ENCODE measurements around the gene PSMA6.
"Not testable (repeated sequence)": the region's sequence is repeated elsewhere in the genome, so short reads cannot be mapped to it uniquely, and the experiment has no call there.

Gene PSMA6

DNA sequence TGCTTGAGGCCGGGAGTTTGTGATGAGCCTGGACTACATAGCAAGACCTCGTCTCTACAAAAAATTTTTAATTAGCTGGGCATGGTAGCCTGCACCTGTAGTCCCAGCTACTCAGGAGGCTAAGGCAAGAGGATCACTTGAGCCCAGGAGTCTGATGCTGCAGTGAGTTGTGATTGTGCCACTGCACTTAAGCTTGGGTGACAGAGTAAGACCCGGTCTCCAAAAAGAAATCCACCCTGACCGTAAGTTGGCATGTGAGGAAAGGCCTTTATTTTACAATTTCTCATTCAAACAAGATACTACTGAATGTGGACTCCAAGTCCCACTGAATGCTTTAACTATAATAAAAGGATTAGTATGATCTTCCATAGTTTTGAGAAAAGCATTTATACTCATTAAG lies 27.3 kb downstream of the PSMA6 start:
- DNase-seq (ENCODE audit: low read depth in 1 of 2, low spot score in 1 of 2), result no peak

DNA sequence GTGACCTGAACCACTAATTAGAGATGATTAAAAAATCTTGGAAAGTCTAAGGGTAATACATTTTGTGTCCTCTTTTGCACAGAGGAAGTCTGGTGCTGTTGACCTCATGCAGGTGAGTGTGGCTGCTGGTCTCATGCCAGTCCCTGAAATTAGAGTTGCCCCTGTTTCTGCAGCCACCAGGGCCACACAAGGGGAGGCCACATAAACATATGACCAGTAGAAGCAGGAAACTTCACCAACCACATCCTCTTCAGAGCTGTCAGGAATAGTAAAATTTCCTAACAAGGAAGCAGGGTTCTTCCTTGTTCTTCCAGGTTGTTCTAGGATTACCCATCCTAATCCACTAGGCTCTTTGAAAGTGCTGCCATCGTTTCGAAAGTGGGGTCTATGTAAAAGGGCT lies 28.3 kb downstream of the PSMA6 start:
- no peak for DNase-seq (ENCODE audit: low read depth in 1 of 2, low spot score in 1 of 2)

DNA sequence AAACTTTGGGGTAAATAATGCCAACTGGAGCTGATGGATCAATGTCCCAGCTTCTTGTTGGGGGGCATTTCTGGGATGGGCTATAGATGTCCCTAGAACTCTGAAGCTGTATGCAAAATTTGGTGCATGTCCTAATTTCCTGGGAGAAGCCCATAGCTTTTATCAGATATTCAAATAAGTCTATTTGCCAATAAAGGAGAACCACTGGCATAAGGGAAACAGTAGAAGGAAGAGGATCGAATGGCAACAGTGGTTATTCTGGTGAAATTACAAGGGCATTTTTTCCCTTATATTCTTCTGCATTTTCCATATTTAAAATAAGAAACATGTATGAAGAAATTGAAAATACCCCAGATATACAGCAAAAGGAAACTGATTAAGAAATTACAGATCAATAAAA lies 34.2 kb downstream of the PSMA6 start:
- no peak for DNase-seq (ENCODE audit: low read depth in 1 of 2, low spot score in 1 of 2)

DNA sequence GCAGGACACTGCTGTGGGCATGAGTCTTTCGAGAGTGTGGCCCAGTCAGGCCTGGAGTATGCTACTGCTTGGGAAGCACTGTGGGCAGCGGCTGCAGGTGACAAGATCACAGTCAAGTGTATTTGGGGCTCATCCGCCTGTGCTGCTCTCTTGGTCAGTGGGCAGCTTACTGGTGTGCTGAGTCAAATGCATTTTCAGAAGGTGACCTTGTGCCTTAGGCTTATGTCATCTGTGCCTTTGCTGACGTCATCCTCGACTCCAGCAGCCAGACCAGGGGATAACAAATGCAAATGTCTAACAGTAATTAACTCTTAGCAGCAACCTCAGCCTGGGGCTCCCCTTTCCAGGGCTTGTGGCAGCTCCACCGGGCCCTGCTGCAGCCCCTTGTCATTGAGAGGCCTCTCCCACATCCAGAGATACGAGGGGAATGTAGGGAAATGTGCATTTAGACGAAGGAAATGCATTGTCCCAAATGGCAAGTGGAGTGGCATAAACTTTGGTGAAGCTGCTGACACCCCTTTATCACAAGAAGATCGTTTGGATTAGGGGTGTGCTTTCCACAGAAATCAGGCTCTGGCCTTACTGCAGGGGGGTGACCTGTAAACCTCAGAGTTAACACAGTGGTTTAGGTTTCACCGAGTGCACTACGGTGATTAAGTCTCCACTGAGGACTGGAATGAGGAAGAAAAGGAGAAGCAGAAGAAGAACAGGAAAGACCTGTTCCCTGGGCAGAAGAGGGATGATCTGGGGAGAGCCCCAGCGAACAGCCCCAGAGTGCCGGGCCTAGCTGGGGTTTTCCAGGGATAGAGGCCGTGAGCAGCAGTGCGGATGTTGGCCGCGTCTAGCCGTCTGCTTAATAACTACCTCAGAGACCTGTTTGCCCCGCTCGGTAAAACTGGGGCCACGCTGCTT lies 39.7 kb downstream of the PSMA6 start:
- no peak for DNase-seq (ENCODE audit: low read depth in 1 of 2, low spot score in 1 of 2)

DNA sequence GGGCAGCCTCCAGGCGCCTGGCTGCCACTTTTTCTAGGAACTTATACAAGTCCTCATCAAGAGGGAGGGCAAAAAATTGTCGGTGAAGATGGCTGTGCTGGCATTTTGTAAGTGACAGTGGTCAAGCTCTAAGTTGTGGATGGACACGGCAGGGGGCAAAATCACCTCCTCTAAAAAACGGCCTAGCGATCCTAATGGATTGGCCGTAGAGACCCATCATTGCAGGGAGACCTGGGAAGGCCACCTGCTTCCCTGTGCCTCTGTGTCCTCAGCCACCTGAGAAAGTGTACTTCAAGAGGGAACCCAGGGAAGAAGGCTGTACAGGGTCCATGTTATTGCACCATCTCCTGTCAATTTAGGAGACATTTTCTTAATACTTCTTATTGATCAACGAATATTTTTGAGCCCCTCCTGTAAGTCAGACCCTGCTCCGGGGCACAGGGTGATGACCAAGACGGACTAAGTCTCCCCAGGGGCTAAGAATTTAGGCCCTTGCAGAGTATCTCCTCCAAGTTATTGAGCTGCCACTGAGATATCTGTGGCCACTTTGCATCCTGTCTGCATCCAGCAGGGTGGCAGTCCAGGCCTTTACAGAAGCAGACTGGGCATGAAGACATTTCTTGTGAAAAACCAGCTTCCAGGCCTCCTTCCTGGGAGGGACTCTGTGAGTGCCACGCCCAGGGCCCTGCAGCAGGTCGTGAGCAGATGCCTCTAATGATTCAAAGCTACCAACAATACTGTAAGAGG lies 40.5 kb downstream of the PSMA6 start:
- DNase-seq (ENCODE audit: low read depth in 1 of 2, low spot score in 1 of 2), result peak in 1 of 2 donors; percentile 42

DNA sequence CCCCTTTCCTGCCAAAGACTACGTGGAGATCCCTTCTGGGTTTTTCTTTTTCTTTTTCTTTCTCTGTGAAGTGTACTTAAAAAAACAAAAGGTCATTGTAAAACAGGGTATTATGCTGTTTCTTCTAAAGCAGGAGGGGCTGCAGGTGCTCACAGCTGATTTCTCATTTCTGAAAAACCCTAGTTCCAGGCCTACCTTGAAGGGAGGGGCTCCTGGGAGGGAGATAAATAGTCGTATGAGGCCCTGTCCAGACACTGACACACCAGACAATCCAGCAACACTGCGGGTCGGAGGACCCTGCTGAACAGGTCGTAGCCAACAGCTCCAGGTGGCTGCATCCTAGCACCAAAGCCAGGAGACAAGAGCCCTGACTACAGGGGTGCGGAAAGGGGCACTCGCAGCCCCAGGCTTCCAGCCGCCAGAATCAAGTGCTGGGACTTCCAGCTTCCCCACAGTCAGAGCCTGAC lies 41.1 kb downstream of the PSMA6 start:
- DNase-seq (ENCODE audit: low read depth in 1 of 2, low spot score in 1 of 2), result no peak

DNA sequence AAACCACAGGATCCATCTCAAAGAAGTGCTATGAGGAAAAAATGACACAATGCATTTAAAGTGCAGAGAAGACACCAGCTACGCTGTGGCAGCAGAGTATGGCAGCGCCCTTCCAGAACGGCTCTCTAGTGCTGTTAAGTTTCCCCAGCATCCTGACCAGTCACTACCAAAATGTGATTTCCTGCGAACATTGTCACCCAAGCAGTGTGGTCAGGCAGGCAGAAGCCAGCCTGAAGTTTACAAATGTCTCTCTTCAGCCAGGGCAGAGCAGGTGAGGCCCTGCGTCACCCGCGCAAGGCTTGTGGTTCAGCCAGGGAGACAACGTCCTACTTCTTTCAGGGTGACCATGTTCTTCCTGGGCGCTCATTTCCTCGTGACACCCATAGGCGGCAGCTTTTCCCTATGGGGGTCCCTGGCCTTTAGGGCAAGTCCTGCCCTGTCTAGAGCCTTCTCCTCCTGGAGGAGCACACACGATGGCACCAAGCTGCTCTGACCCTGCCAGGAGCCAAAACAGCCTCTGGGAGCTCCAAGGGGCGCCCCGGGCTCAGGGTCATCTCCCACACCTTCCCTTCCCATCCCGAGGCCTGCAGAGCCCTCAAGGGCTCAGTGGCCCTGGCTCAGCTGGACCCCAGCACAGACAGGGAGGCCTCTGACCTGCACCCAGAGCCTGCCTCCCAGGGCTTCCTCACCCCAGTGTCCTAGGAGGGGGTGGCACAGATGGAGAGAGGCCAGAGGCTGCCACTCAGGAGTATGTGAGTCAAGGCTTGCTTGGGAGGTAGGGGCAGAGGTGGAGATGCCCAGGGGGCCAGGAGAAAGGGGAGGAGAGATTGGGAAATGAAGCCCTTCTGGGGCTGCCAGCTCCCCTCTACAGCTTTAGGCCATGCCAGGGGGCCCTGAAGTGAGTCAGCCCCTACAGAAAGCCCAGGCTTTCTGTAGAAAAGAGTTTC lies 41.9 kb downstream of the PSMA6 start:
- DNase-seq (ENCODE audit: low read depth in 1 of 2, low spot score in 1 of 2), result no peak

DNA sequence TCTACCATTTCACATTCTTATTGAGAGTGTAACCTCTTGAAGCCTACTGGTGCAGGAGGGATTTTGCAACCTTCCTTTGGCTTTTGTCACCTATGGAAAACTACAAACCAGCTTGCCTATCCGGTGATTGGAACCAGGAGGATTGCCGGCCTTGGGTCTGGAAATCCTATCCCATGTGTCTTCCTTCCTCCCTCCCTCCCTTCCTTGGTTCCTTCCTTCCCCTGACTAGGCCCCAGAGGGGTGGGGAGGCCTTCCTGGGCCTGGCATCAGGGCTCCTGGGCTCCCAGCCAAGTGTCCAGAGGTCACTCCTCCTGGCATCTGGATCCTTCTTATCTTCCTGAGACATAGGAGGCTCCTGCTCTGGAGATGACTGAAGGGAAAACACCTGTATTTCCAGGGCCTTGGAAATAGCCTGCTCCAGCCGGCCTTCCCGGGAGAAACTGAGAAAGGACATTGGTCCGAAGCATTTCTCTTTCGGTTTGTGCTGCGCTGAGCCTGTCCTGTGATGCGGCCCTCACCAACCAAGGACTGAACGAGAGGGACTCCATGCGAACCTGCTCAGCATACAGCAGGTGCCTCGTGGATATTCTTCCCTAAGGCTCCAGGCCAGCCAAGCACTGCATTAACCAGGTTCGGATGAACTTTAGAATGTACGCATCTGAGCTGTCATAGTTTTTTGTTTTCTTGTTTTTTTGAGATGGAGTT lies 43.4 kb downstream of the PSMA6 start:
- DNase-seq (ENCODE audit: low read depth in 1 of 2, low spot score in 1 of 2), result no peak

DNA sequence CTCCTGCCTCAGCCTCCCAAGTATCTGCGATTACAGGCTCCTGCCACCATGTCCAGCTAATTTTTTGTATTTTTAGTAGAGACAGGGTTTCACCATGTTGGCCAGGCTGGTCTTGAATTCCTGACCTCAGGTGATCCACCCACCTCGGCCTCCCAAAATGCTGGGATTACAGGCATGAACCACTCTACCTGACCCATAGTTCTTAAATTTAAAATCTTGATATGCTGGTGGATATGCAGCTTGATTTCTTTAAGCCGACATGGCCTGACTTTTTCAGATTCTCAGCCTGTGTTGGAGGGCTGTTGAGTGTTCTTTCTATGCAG lies 44.0 kb downstream of the PSMA6 start:
- not testable (repeated sequence) for DNase-seq (ENCODE audit: low read depth in 1 of 2, low spot score in 1 of 2)

DNA sequence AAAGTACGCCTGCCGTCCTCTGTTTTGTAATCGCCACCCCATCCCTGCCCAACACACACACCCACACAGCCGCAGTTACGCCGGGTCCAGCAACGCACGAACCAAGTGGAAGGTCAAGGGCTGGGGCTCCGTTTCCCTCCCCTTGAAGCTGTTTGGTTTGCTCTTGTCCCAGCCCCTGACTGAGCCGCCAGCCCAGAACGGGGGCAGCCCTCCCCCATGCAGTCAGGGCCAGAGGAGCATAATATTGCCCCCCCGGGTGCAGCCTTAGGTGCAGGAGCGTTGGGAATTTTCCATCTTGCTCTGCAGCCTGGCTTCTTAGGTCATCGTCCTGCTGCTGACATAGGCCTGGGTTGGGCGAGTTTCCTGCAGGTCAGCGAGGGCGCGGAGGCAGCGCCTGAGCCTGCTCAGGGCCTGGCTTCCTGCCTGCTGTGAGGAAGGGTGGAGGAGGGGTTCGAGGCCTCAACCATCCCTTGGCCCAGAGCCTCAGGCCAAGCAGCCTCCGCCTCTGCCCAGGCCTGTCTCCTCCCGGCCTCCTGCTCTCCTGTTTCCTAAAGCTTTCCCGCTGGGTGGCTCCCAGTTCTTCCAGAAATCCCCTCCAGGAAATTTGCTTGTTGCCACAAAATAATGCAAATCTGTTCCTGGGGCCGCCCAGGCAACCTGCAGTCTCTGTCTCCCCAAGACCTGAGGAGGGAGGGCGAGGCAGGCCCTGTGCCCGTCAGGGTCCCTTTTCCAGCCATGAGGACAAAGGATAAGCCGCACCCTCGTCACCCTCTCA lies 44.5 kb downstream of the PSMA6 start:
- DNase-seq (ENCODE audit: low read depth in 1 of 2, low spot score in 1 of 2), result no peak

DNA sequence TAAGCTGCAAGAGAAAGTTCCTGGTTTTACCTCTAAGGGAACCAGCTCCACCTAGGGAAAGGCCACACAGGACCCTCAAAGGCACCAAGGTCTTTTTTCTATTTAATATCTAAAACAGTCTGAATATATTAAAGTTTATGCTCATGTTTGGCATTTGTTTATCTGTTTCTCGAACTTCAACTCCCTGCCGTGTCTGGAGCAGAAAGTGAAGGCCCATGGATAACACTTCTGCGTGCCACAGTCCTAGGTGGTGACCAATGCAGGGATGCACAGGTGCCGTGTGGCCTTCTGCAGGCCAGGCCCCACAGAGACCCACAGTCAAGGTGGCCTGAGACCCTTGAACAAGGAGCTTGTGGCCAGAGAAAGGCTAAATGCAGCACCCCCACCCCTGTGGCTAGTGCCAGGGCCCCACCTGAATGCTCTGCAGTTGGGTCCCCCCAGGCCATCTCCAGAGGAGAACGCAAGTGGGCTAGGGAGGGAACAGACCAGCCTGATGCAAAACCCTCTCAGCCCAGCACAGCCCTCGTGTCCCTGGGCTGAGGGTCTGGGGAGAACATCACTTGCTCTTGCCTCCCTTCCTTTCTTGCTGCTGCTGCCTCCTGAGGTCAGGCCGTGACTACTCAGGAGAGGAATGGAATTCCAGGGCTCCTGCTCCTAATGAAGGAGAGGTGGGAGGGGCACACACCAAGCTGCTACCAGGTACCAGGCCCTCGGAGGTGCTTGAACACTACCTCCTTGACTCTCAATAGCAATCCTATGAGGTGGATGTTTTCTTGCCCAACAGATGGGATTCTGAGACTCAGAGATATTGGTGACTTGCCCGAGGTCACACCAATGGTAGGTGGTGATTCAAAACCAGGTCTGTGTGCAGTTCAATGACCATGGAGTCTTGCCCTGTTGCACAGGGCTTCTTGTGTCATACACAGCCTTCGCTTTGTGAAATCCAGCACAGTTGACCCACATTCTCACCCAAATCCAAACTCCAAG lies 45.4 kb downstream of the PSMA6 start:
- DNase-seq (ENCODE audit: low read depth in 1 of 2, low spot score in 1 of 2), result no peak

DNA sequence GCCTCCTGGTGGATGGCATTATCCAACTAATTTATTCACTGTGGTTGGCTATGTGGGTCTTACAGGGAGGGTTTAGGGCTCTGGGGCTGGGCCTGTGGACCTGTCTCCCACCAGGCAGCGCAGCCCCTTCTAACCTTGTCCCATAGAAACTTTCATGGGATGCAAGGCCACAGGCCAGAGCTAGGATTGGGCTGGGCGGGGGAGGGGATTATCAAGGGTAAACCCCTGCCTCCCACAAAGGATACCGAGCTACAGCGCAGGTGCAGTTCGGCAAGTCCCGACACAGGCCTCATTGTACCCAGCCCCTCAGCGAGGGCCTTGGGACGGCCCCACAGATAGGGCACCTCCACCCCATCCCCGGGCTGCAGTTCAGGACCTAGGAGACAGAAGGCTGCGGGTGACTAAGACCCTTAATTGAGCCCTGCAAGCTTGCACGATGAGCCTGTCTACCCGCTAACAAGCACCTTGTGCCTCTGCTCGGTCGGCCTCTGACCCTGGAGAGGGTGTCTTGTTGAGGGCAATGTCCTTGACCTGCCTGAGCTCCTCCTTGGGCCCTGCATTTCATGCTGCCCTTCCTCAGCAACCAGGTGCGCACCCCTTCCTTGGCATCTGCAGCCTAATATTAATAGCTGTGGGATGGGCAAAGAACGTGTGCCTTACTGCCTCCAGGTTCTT lies 46.7 kb downstream of the PSMA6 start:
- DNase-seq (ENCODE audit: low read depth in 1 of 2, low spot score in 1 of 2), result no peak

DNA sequence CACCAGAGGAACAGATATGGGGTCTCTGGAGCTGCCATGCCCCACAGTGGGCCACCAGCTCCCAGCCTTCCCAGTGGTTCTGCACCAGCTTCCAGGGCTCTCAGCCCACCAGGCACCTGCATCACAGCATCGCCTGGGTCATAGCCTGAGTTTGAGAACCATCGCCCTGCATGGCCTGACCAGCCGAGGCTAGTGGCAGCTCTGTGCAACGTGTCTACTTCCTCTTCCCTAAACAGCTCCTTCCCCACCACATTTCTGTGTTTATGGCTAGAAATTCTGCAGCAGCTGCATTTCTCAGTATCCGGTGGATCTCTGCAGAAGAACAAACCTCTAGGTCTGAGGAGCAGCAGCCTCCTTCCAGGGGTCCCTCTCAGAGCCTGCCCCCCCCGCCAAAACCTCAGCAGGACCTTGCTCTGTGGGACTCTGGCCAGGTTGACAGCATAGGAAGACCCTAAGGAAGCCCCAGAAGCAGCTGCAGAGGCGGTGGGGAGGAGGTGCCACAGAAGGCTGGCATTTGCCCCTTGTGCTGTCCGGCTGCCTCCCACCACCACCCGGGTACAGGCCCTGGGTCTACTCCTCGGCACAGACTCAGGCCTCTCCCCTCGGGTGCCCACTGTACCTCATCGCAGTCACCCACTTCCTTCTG lies 47.7 kb downstream of the PSMA6 start:
- DNase-seq (ENCODE audit: low read depth in 1 of 2, low spot score in 1 of 2), result no peak

DNA sequence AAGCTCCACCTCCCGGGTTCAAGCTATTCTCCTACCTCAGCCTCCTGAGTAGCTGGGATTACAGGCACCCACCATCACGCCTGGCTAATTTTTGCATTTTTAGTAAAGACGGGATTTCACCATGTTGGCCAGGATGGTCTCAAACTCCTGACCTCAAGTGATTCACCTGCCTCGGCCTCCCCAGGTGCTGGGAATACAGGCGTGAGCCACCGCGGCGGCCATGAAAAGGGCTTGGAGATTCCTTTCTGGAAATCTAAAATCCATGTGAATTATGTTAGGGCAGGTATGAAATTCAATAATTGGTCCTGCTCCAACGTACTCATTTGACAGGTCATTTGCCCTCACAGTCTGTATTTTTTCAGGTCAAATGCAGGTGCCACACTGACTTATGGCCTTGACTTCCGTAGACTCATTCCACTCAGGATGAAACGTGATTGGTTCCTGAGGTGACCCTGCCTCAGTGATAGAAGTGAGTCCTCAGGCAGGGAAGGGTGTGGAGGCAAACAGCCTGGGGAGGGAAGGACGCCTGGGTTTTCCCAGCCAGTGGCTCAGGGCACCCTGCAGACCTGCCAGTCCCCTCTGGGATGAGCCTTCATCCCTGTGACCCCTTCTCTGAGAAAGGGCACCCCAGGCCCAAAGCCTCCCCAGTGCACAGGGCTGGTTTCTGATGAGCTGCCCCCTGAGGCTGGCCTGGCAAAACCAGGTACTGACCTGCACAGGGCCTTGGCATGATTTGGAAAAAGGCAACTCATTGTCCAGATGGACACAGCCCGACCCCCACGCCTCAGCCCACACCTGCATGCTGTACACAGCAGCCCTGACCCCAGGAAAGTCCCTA lies 48.7 kb downstream of the PSMA6 start:
- DNase-seq (ENCODE audit: low read depth in 1 of 2, low spot score in 1 of 2), result no peak

DNA sequence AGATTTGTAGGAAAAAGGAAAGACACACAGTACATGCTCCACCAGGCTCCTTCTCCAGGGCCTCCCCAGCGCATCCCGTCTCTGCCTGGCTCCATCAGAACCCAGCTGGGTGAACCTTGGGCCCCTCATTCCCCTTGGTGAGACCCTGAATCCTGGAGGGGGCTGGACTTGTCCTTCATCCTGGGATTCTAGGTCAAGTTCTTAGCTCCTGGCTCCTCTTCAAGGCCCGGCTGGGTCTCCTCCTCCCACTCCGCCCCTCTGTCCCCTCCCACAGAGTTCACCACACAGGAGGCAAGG lies 49.2 kb downstream of the PSMA6 start:
- DNase-seq (ENCODE audit: low read depth in 1 of 2, low spot score in 1 of 2), result no peak

DNA sequence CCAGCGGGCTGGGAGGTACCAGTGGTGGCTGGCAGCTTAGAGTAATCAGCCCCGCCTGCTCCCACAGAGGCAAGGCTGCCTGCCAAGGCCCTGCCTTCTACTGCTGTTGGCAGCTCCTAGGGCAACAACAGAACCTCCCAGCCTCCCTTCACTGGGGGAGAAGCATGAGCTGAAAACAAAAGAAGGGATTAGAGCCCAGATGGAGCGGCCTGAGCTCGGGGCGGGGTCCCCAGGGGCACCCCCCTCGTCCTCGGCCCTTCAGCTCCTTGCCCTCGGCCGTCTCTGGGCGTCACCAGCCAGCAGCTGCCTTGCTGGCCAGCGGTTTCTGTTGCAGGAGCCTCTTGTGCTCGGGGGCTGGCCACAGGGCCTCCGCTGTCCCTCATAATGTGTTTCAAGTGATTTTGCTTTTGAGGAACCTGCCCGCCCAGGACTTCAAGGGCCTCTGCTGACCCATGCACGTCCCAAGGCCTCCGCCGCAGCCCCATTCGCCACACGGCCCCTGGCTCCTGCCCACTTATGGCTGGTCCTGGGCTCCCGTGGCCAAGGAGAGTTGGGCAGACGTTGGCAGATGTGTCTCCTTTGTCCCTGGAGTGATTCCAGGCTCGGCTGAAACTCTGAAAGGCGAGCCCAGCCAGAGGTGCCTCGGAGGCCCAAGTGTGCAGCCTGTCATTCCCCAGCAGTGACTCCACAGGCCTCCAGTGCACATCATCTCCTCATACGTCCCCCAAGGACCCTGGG lies 49.7 kb downstream of the PSMA6 start:
- no peak for DNase-seq (ENCODE audit: low read depth in 1 of 2, low spot score in 1 of 2)
